Spleen (tissue), 11 donors: Measurements from ENCODE around the gene DOCK2. TPM values are rescaled to one million over a fixed set of nuclear protein-coding genes. Genes with fewer than 3 reads are reported as not detected.

Experiments used
- DNase-seq: peaks from one replicate; pipeline ENCODE4 v3.0.0-alpha.2; 2020
- H3K27ac ChIP-seq, 8 donors: fragments of 200-600 bp; sonication (generic) in 7 of 8; 1 replicate in 4 of 8; 2 replicates in 4 of 8; pipeline versions ENCODE4 v1.5.0 to v1.8.0; 2016 to 2021; ENCODE audit warnings: inconsistent platforms in 4 of 8, mild to moderate bottlenecking in 4 of 8, moderate library complexity in 1 of 8
- H3K27me3 ChIP-seq, 7 donors: fragments of 200-600 bp; sonication (generic) in 6 of 7; replicated peaks in 1 of 7; 1 replicate in 4 of 7; 2 replicates in 3 of 7; pipeline versions ENCODE4 v1.5.0 to v1.8.0; 2016 to 2021; ENCODE audit warnings: inconsistent platforms in 3 of 7, mild to moderate bottlenecking in 1 of 7
- H3K36me3 ChIP-seq, 6 donors: fragments of 200-600 bp; sonication (generic) in 5 of 6; 1 replicate in 4 of 6; 2 replicates in 2 of 6; pipeline versions ENCODE4 v1.5.0 to v1.8.0; 2016 to 2021; ENCODE audit warnings: inconsistent platforms in 2 of 6
- H3K4me1 ChIP-seq, 6 donors: fragments of 200-600 bp; sonication (generic) in 5 of 6; 1 replicate in 3 of 6; 2 replicates in 3 of 6; pipeline versions ENCODE4 v1.5.0 to v1.8.0; 2016 to 2021; ENCODE audit warnings: inconsistent platforms in 3 of 6
- H3K4me3 ChIP-seq, 8 donors: fragments of 200-600 bp; sonication (generic) in 7 of 8; 1 replicate in 4 of 8; 2 replicates in 4 of 8; pipeline versions ENCODE4 v1.5.0 to v1.8.0; 2016 to 2021; ENCODE audit warnings: inconsistent platforms in 4 of 8, mild to moderate bottlenecking in 4 of 8, moderate library complexity in 2 of 8
- H3K9me3 ChIP-seq, 8 donors: fragments of 200-600 bp; sonication (generic) in 7 of 8; 1 replicate in 4 of 8; 2 replicates in 4 of 8; pipeline versions ENCODE4 v1.5.0 to v1.8.0; 2016 to 2021; ENCODE audit warnings: inconsistent platforms in 4 of 8
- CTCF ChIP-seq, 11 experiments: fragments of 200-600 bp in 7 of 11; fragments of 450-650 bp in 4 of 11; sonication (generic) in 4 of 11; IDR thresholded peaks in 8 of 11; conservative IDR thresholded peaks in 3 of 11; 1 replicate in 7 of 11; 2 replicates in 4 of 11; pipeline versions ENCODE4 v1.4.0 to v1.8.0; 2016 to 2021; ENCODE audit warnings: antibody characterized with exemption in 11 of 11, inconsistent platforms in 4 of 11, mild to moderate bottlenecking in 1 of 11
- POLR2A ChIP-seq, 3 donors: fragments of 450-650 bp; IDR thresholded peaks; one replicate each; pipeline ENCODE4 v1.5.1; 2017; ENCODE audit warnings: antibody characterized with exemption in 3 of 3, mild to moderate bottlenecking in 1 of 3
- POLR2AphosphoS5 ChIP-seq, 3 donors: sonication (generic); formaldehyde crosslinking; IDR thresholded peaks; one replicate each; pipeline ENCODE4 v1.5.1; 2017; ENCODE audit warnings: antibody characterized with exemption in 3 of 3
- WGBS, 5 donors: extraction: QIAGEN DNeasy Blood & Tissue Kit in 3 of 5; methylation state at CpG; one replicate each; pipeline versions ENCODE4 v1.1.5 to v1.1.7; 2013 to 2018; 5-methylcytosine and 5-hydroxymethylcytosine counted together
- intact Hi-C: fragments of 100-400 bp; cut with DNase I; formaldehyde crosslinking; loops from one replicate; pipeline ENCODE4 v1.15.0; 2023; ENCODE audit warnings: low total_unique reads
- polyA plus RNA-seq, 3 donors: library from polyadenylated mRNA; stranded (reverse); fragments of 200-250 nt; gene quantifications; one replicate each; pipeline ENCODE4 v1.2.1, GENCODE V29; 2013
- total RNA-seq, 7 donors: library from RNA; depleted of rRNA in 3 of 7; stranded (reverse); fragments of >200 nt in 3 of 7; fragmentation: NEBNext Ultra II Directional in 4 of 7; extraction: Animal tissue kit (Norgen Biotek cat#: 25700) in 4 of 7; gene quantifications; one replicate each; pipeline versions ENCODE4 v1.1.0 to v1.2.1, GENCODE V29; 2016 to 2021
- donor health status: healthy with polysubstance abuse.
- donor health status: DM: no; HTN: no; CAD: no; lungs with moderate emphysema.
- donor health status: DM: no; HTN: no; CAD: no.
- donor health status: Bipolar disorder and iron deficiency.
- donor health status: healthy.
- donor health status: DM: no; HTN: no; CAD: no.
- donor health status: DM: yes; HTN: yes; CAD: no.

The DOCK2 gene
- total and polyA plus RNA-seq, 10 donors = 30.6 to 321 (median 198) TPM

- intact Hi-C loops = no loop called here
- H3K27ac ChIP-seq = no peak overlapping the region
- TF ChIP-seq CTCF (IDR thresholded peaks at IDR 0.05 in 8 of 11, conservative IDR thresholded peaks at IDR 0.05 in 3 of 11) (no peak), POLR2A (IDR thresholded peaks at IDR 0.05) (no peak), POLR2AphosphoS5 (IDR thresholded peaks at IDR 0.05) (no peak)
- peaks cover 0 to 24% (median 3%) of the 10 kb centered on the region in 6 donors for H3K36me3 ChIP-seq
- H3K27me3 ChIP-seq = no peaks in the 10 kb centered on the region
- H3K9me3 ChIP-seq = no peaks in the 10 kb centered on the region
- H3K4me3 ChIP-seq = no peak overlapping the region
- peaks cover 0 to 21% (median 0%) of the 10 kb centered on the region in 6 donors for H3K4me1 ChIP-seq
- DNase-seq = no peak
Measured at GRCh38 chr5:169893010-169893409, 255.9 kb downstream of the DOCK2 start.

GRCh38 chr5:169893571-169893970, 256.5 kb downstream of the DOCK2 start:
- Histone ChIP-seq H3K27me3 (no peaks in the 10 kb centered on the region), H3K4me3 (no peak overlapping the region), H3K9me3 (no peaks in the 10 kb centered on the region), H3K4me1 (peaks cover 0 to 21% (median 0%) of the 10 kb centered on the region in 6 donors), H3K27ac (no peak overlapping the region), H3K36me3 (peaks cover 0 to 30% (median 3%) of the 10 kb centered on the region in 6 donors)
- intact Hi-C loops = no loop called here
- TF ChIP-seq POLR2AphosphoS5 (IDR thresholded peaks at IDR 0.05) (no peak), POLR2A (IDR thresholded peaks at IDR 0.05) (no peak), CTCF (IDR thresholded peaks at IDR 0.05 in 8 of 11, conservative IDR thresholded peaks at IDR 0.05 in 3 of 11) (no peak)
- WGBS, 5 donors = 51 to 74% (median 64%) methylated on average over 2 of the region's 2 CpGs
- DNase-seq = no peak

GRCh38 chr5:169895926-169896325, 258.9 kb downstream of the DOCK2 start:
- intact Hi-C loops = no loop called here
- Histone ChIP-seq H3K27ac (no peak overlapping the region), H3K4me3 (no peak overlapping the region), H3K27me3 (no peaks in the 10 kb centered on the region), H3K9me3 (no peaks in the 10 kb centered on the region), H3K36me3 (peaks cover 0 to 47% (median 3%) of the 10 kb centered on the region in 6 donors), H3K4me1 (peaks cover 0 to 21% (median 0%) of the 10 kb centered on the region in 6 donors)
- no peak for DNase-seq
- no peak for TF ChIP-seq POLR2A (IDR thresholded peaks at IDR 0.05)
- no peak for TF ChIP-seq POLR2AphosphoS5 (IDR thresholded peaks at IDR 0.05)
- TF ChIP-seq CTCF (IDR thresholded peaks at IDR 0.05 in 8 of 11, conservative IDR thresholded peaks at IDR 0.05 in 3 of 11) = no peak
- WGBS, 5 donors = 66 to 80% (median 76%) methylated on average over 7 of the region's 7 CpGs

- peaks cover 0 to 25% (median 0%) of the 10 kb centered on the region in 6 donors for H3K4me1 ChIP-seq
- 77 to 93% (median 90%) methylated on average over 4 of the region's 4 CpGs for WGBS, 5 donors
Measured at GRCh38 chr5:169897481-169897880, 260.4 kb downstream of the DOCK2 start.

More at GRCh38 chr5:169897481-169897880, 260.4 kb downstream of the DOCK2 start:
- intact Hi-C loops = no loop called here
- H3K36me3 ChIP-seq = peaks cover 0 to 57% (median 0%) of the 10 kb centered on the region in 6 donors
- no peak for TF ChIP-seq POLR2A (IDR thresholded peaks at IDR 0.05)
- no peak for TF ChIP-seq POLR2AphosphoS5 (IDR thresholded peaks at IDR 0.05)
- TF ChIP-seq CTCF (IDR thresholded peaks at IDR 0.05 in 8 of 11, conservative IDR thresholded peaks at IDR 0.05 in 3 of 11) = no peak
- H3K9me3 ChIP-seq = no peaks in the 10 kb centered on the region
- H3K27ac ChIP-seq = no peak overlapping the region
- H3K4me3 ChIP-seq = no peak overlapping the region
- no peaks in the 10 kb centered on the region for H3K27me3 ChIP-seq
- DNase-seq = no peak
